ENCODE results near the gene LRCH3.
A peak's percentile ranks its signal among the peaks of the same experiment; 100 is the strongest.

- TF ChIP-seq CTCF (IDR thresholded peaks at IDR 0.05; ENCODE audit: insufficient read depth, low read depth, low read length), result peak; percentile 92
- TF ChIP-seq EZH2 (IDR thresholded peaks at IDR 0.05; ENCODE audit: insufficient read depth, low read length), result no peak
Observed at GRCh38 chr3:197906023-197906849, 115.2 kb downstream of the LRCH3 start.
